GM12878 (cell line): ENCODE results near the gene REEP3. TPM values are rescaled to one million over a fixed set of nuclear protein-coding genes. Genes with fewer than 3 reads are reported as not detected.

Experiments
- ATAC-seq: fragments of 200-7000 bp; cut with Tn5 transposase; 3 replicates; pipeline ENCODE4 v1.9.1; 2020; ENCODE audit warnings: mild to moderate bottlenecking, moderate library complexity
- BruUV-seq: library from RNA; stranded (reverse); fragments of 400-500 nt; replicated peaks from 2 replicates; lab custom pipeline; 2021; lab: Mats Ljungman, UMichigan
- CTCF ChIA-PET: fragments of 300-600 bp; sonication (Branson Sonifier 250); formaldehyde crosslinking; extraction: SDS; loops from one replicate; lab custom pipeline; 2021; ENCODE audit warnings: inconsistent platforms; lab: Yijun Ruan, JAX
- POLR2A ChIA-PET: fragments of 350-600 bp; formaldehyde crosslinking; extraction: SDS; loops from one replicate; lab custom pipeline; 2021; ENCODE audit warnings: inconsistent platforms; lab: Charles Lee
- RAD21 ChIA-PET: fragments of 300-600 bp; sonication (Branson Sonifier 250); formaldehyde crosslinking; loops from one replicate; lab custom pipeline; 2023; ENCODE audit warnings: antibody characterized with exemption; ENCODE audit not compliant: unreplicated experiment; lab: Charles Lee
- SMC1A ChIA-PET: fragments of 300-600 bp; sonication (Branson Sonifier 250); formaldehyde crosslinking; loops from one replicate; lab custom pipeline; 2023; ENCODE audit not compliant: unreplicated experiment, uncharacterized antibody; lab: Charles Lee
- DNase-seq: peaks from one replicate; pipeline ENCODE4 v3.0.0-alpha.2; 2011; ENCODE audit warnings: low read depth, low spot score
- FAIRE-seq: peaks from 3 replicates; lab custom pipeline; 2011; peaks lifted over from hg19 to GRCh38; lab: Jason Lieb, UNC
- H2AFZ ChIP-seq: 2 replicates; pipeline ENCODE4 v1.6.0; 2011; ENCODE audit warnings: low read depth, low read length, control low read depth; ENCODE audit not compliant: control insufficient read depth
- H3K27ac ChIP-seq: 2 replicates; pipeline ENCODE4 v1.5.1; 2011; ENCODE audit warnings: control low read depth; ENCODE audit not compliant: control insufficient read depth, insufficient read depth
- H3K27me3 ChIP-seq, 2 experiments: replicated peaks in 1 of 2; 2 replicates each; pipeline versions ENCODE4 v1.6.0 to v1.6.1; 2011; ENCODE audit warnings: low read length in 1 of 2; ENCODE audit not compliant: control insufficient read depth in 2 of 2, insufficient read depth in 2 of 2
- H3K36me3 ChIP-seq, 2 experiments: 2 replicates each; pipeline ENCODE4 v1.5.1; 2011; ENCODE audit warnings: low read length in 1 of 2; ENCODE audit not compliant: control insufficient read depth in 2 of 2, insufficient read depth in 2 of 2
- H3K4me1 ChIP-seq: 2 replicates; pipeline ENCODE4 v1.6.1; 2011; ENCODE audit warnings: mild to moderate bottlenecking, low read length, moderate library complexity, mixed read lengths; ENCODE audit not compliant: control insufficient read depth, insufficient read depth
- H3K4me2 ChIP-seq: 2 replicates; pipeline ENCODE4 v1.6.0; 2011; ENCODE audit warnings: control low read depth; ENCODE audit not compliant: control insufficient read depth, insufficient read depth
- H3K4me3 ChIP-seq: fragments of 200-600 bp; sonication (generic); 2 replicates; pipeline ENCODE4 v1.5.1; 2016
- H3K79me2 ChIP-seq: 2 replicates; pipeline ENCODE4 v1.6.0; 2011; ENCODE audit warnings: low read length; ENCODE audit not compliant: control insufficient read depth, insufficient read depth
- H3K9ac ChIP-seq: 2 replicates; pipeline ENCODE4 v1.8.0; 2011; ENCODE audit warnings: low read length, control low read depth, mixed read lengths; ENCODE audit not compliant: control insufficient read depth, insufficient read depth
- H3K9me3 ChIP-seq: replicated peaks from 3 replicates; pipeline ENCODE4 v1.5.1; 2011; ENCODE audit warnings: mild to moderate bottlenecking, low read length; ENCODE audit not compliant: control insufficient read depth, insufficient read depth
- H4K20me1 ChIP-seq: 2 replicates; pipeline ENCODE4 v1.6.0; 2011; ENCODE audit not compliant: control insufficient read depth, insufficient read depth
- HDAC6 ChIP-seq: fragments of 200-600 bp; sonication (generic); IDR thresholded peaks from one replicate; pipeline ENCODE4 v1.8.0; 2017; ENCODE audit warnings: antibody characterized with exemption; ENCODE audit not compliant: unreplicated experiment
- NR2C2 ChIP-seq: IDR thresholded peaks from 2 replicates; pipeline ENCODE4 v1.6.1; 2011; ENCODE audit warnings: borderline replicate concordance, low read depth; ENCODE audit not compliant: control insufficient read depth, insufficient read length
- WGBS: methylation state at CpG from one replicate; pipeline ENCODE4 v1.1.6; 2016; ENCODE audit warnings: low lambda C conversion rate; ENCODE audit not compliant: insufficient replicate concordance, insufficient coverage; ENCODE audit errors: missing lambda C conversion rate; 5-methylcytosine and 5-hydroxymethylcytosine counted together
- in situ Hi-C: fragments of 300-500 bp; cut with MboI; formaldehyde crosslinking; loops from 9 replicates; pipeline ENCODE4 v1.14.3; 2018; ENCODE audit warnings: mixed read lengths
- intact Hi-C: fragments of 100-400 bp; cut with micrococcal nuclease; formaldehyde crosslinking; loops from one replicate; pipeline ENCODE4 v1.14.2; 2022; ENCODE audit not compliant: unreplicated experiment
- polyA plus RNA-seq, 11 experiments: library from polyadenylated mRNA; depleted of rRNA in 4 of 11; unstranded in 6 of 11; stranded (reverse) in 5 of 11; fragments of >200 nt; fragmentation: Nextera tagmentation in 4 of 11; fragmentation: Illumina TruSeq in 1 of 11; extraction: Ambion mirVana in 4 of 11; extraction: Trizol in 1 of 11; gene quantifications; 1 replicate in 1 of 11; 2 replicates in 10 of 11; pipeline versions ENCODE4 v1.2.1 to v1.2.3, GENCODE V29; 2011 to 2016; ENCODE audit warnings: inconsistent platforms in 2 of 11, missing spikeins in 2 of 11, low read depth in 1 of 11
- total RNA-seq, 4 experiments: library from RNA; depleted of rRNA in 3 of 4; stranded (reverse); fragments of >200 nt in 3 of 4; fragmentation: Illumina TruSeq in 1 of 4; extraction: Trizol in 1 of 4; gene quantifications; 2 replicates each; pipeline versions ENCODE4 v1.2.1 to v1.2.3, GENCODE V29; 2013 to 2021
- TF ChIP-seq, protein P1 (sequence below): fragments of 450-650 bp; formaldehyde crosslinking; IDR thresholded peaks from 2 replicates; pipeline ENCODE4 v1.5.0; 2022; ENCODE audit warnings: mild to moderate bottlenecking, missing genetic modification characterization
- TF ChIP-seq, protein P2 (sequence below): fragments of 450-650 bp; IDR thresholded peaks from 2 replicates; pipeline ENCODE4 v1.6.1; 2018; ENCODE audit warnings: borderline replicate concordance, mild to moderate bottlenecking; ENCODE audit not compliant: partially characterized antibody
- TF ChIP-seq, protein P3 (sequence below): IDR thresholded peaks from 2 replicates; pipeline ENCODE4 v1.6.1; 2012; ENCODE audit warnings: low read depth, low read length, improper control_type of control experiment

REEP3 gene
- total and polyA plus RNA-seq, 10 of the 15 experiments (the other 5 are each of a cell fraction or from before 2014, with no cell fraction given): 4.9 to 25.9 (median 16.2) TPM

DNA sequence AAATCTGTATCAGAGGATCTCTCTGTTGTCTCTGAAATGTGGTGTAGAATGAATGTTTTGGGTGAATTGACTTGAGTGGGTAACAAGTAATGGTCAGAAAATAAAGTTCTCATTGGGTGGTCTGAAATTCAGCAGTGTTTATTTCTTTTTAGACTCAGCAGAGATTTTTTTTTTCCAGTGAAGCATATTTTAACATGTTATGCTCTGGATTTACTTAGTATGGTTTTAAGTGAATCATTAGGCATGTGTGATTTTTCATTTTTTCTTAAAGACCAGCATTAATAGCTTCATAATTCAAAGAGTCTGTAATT lies 63.5 kb downstream of the REEP3 start (continued):
- TF ChIP-seq, protein P1, sequence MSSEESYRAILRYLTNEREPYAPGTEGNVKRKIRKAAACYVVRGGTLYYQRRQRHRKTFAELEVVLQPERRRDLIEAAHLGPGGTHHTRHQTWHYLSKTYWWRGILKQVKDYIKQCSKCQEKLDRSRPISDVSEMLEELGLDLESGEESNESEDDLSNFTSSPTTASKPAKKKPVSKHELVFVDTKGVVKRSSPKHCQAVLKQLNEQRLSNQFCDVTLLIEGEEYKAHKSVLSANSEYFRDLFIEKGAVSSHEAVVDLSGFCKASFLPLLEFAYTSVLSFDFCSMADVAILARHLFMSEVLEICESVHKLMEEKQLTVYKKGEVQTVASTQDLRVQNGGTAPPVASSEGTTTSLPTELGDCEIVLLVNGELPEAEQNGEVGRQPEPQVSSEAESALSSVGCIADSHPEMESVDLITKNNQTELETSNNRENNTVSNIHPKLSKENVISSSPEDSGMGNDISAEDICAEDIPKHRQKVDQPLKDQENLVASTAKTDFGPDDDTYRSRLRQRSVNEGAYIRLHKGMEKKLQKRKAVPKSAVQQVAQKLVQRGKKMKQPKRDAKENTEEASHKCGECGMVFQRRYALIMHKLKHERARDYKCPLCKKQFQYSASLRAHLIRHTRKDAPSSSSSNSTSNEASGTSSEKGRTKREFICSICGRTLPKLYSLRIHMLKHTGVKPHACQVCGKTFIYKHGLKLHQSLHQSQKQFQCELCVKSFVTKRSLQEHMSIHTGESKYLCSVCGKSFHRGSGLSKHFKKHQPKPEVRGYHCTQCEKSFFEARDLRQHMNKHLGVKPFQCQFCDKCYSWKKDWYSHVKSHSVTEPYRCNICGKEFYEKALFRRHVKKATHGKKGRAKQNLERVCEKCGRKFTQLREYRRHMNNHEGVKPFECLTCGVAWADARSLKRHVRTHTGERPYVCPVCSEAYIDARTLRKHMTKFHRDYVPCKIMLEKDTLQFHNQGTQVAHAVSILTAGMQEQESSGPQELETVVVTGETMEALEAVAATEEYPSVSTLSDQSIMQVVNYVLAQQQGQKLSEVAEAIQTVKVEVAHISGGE (CRISPR knock-in tag): no peak
- TF ChIP-seq, protein P2, sequence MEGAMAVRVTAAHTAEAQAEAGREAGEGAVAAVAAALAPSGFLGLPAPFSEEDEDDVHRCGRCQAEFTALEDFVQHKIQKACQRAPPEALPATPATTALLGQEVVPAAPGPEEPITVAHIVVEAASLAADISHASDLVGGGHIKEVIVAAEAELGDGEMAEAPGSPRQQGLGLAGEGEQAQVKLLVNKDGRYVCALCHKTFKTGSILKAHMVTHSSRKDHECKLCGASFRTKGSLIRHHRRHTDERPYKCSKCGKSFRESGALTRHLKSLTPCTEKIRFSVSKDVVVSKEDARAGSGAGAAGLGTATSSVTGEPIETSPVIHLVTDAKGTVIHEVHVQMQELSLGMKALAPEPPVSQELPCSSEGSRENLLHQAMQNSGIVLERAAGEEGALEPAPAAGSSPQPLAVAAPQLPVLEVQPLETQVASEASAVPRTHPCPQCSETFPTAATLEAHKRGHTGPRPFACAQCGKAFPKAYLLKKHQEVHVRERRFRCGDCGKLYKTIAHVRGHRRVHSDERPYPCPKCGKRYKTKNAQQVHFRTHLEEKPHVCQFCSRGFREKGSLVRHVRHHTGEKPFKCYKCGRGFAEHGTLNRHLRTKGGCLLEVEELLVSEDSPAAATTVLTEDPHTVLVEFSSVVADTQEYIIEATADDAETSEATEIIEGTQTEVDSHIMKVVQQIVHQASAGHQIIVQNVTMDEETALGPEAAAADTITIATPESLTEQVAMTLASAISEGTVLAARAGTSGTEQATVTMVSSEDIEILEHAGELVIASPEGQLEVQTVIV: no peak
- TF ChIP-seq, all 136 proteins: peak for 0

DNA sequence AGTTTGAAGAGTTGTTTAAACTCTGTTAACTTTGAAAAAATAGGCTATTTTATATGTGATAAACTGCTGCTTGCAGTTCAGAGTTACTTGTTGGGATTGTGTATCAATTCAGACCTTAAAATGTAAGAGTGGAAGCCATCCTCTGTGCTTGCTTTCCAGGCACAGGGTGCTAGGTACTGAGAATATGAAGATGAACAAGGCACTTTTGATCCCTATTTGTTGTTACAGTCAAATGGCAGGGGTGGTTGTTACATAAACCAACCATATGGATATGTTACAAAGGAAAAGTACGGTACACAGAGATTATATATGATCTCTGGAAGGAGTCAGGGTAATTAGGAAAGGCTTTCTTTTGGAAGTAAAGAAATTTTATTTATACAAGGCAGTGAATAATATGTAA lies 63.8 kb downstream of the REEP3 start:
- Histone ChIP-seq H2AFZ (no peak overlapping the region), H3K27ac (no peak overlapping the region), H3K9me3 (no peaks in the 10 kb centered on the region), H3K4me2 (no peak overlapping the region), H3K36me3 (no peaks in the 10 kb centered on the region), H3K79me2 (no peaks in the 10 kb centered on the region), H3K4me3 (no peak overlapping the region), H3K9ac (no peak overlapping the region), H3K4me1 (no peaks in the 10 kb centered on the region), H3K27me3 (no peaks in the 10 kb centered on the region), H4K20me1 (no peaks in the 10 kb centered on the region)
- RAD21 ChIA-PET: no interaction called here
- intact Hi-C loops: no loop called here
- POLR2A ChIA-PET: no interaction called here
- SMC1A ChIA-PET: interaction anchor here (0.8 kb wide), 1 partner anchor 63 kb away, joined by 3 read pairs; no protein-coding TSS in a partner anchor
- DNase-seq: no peak
- BruUV-seq: no TSS peak
- 100% methylated on average over 1 of the region's 1 CpG for WGBS
- ATAC-seq: no peak
- CTCF ChIA-PET: interaction anchor here (1.0 kb wide), 1 partner anchor 135 kb away, joined by 3 read pairs; no protein-coding TSS in a partner anchor
- FAIRE-seq: no peak
- TF ChIP-seq, protein P3, sequence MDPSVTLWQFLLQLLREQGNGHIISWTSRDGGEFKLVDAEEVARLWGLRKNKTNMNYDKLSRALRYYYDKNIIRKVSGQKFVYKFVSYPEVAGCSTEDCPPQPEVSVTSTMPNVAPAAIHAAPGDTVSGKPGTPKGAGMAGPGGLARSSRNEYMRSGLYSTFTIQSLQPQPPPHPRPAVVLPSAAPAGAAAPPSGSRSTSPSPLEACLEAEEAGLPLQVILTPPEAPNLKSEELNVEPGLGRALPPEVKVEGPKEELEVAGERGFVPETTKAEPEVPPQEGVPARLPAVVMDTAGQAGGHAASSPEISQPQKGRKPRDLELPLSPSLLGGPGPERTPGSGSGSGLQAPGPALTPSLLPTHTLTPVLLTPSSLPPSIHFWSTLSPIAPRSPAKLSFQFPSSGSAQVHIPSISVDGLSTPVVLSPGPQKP: no peak
- TF ChIP-seq HDAC6 (no peak), NR2C2 (no peak)
- in situ Hi-C loops: no loop called here
